Embryonic facial prominence (tissue), 1 donor: ENCODE data around the gene NNT.
"Not testable (repeated sequence)": the region's sequence is repeated elsewhere in the genome, so short reads cannot be mapped to it uniquely, and the experiment has no call there.

Source experiments
- DNase-seq: peaks from one replicate; pipeline ENCODE4 v3.0.0-alpha.2; 2016; ENCODE audit errors: extremely low spot score

Gene NNT

DNA sequence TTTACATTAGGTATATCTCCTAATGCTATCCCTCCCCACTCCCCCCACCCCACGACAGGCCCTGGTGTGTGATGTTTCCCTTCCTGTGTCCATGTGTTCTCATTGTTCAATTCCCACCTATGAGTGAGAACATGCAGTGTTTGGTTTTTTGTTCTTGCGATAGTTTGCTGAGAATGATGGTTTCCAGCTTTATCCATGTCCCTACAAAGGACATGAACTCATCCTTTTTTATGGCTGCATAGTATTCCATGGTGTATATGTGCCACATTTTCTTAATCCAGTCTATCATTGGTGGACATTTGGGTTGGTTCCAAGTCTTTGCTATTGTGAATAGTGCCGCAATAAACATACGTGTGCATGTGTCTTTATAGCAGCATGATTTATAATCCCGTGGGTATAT is 64.4 kb downstream of the NNT start:
- not testable (repeated sequence) for DNase-seq

DNA sequence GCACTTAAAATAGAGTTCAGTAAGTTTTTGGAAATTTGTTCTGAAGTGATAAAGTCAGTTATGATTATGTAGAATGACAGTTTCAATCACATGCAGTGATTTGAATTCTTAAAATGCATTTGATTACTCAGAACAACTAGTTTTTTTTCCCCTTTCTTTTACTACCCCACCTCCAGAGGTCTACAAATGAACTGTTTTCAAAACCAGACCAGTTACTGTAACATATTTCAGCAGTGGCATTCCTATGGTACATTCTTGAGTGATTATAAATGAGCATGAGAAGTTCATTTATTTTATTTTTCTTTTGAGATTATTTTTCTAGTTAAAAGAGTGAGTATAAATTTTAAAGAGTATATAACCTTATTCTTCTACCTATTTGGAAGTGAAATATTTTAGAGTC is 71.6 kb downstream of the NNT start:
- DNase-seq: no peak

GRCh38 chr5:43675357-43675756 is 72.4 kb downstream of the NNT start:
- DNase-seq: no peak

GRCh38 chr5:43676083-43676840 is 73.3 kb downstream of the NNT start:
- DNase-seq: no peak

- DNase-seq: no peak
Observed at GRCh38 chr5:43677253-43677652, 74.3 kb downstream of the NNT start.

DNA sequence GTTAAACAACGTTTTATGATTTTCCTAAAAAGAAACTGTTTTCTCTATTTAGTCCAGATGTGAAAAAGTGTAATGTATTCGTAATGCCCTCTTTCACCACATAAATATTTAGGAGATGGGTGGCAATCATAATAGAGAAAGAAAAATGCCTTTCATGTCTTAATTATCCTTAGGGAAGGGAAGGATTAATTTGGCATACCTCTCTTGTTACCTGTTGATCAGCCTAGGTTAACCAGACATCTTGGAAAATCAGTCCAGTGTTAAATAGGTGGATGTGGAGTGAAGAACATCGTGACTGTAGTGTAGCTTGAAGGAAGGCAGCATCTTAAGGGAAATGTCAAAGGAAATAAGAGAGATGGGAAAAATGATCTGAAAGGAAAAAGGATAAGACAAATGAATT is 76.2 kb downstream of the NNT start:
- no peak for DNase-seq

DNA sequence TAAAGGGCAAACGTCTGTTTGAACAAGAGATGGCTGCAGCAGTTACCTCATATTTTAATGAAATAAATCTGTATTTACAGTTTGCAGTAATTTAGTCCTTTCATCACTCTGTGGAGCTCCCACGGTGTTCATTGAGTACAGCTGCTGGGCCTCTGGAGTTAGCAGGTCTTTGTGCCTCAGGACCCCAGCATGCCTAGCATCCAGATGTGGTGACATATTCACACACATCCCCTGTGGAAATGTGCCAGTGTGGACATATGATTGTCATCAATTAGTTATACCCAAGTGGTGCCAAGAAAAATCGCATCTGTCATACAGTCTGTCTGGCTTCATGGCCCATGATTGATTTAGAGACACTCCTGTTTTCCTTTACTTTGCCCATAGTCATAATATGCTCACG is 77.3 kb downstream of the NNT start:
- DNase-seq: no peak

DNA sequence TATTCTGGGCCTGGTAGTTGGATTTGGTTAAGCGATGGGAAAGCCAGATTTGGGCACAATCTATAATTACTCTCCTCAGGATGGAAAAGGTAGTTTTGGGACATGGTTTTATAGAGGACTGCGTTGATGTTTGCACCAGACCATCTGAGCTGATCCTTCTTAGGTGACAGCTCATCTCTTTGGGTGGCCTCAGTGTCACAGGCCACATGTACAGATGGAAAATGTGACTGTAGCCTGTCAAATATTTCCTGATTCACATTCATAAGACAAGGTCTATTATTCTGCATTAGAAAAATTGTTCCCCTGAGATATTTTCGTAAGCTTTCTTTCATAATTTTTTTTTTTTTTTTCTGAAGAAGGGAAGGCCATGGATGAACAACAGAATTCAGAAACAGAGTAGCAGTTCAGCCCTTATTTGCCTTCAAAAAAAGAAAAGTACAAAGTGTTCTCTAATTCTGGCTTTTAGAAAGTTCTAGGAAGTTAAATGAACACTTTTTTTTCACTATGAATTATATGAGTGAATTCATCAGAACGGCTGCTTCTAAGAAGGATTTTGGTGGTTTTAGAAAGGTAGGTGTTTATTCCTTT is 81.0 kb downstream of the NNT start:
- no peak for DNase-seq

DNA sequence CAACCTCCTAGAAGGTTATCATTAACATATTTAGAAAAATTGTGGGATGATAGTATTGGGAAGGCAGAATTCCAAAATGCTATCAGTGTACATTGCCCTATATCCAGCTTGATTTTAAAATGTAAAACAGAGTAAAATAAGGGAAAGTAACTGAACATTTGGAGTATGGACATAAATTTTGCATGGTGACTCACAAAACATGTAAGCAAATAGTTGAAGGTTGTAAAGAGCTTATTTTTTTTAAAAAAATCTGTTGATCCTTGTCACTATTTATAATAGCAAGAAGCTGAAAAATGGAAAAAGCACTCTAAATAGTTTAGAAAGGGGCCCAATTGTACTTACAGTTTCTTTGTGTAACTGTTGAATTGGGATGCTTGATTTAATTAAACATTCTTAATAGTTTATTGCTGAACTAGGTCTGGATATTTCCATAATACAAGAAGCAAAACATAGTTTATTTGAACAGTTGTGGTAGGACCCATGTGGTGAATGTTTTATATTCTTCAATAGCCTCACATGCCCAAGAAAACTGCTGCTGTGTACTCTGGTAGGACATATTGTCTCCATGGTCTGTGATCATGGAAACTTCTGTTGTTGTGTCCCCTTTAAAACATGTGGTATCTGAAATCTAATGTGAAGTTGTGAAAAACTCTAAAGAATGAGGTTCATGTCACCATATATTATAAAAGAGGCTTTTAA is 82.4 kb downstream of the NNT start:
- DNase-seq: no peak

DNA sequence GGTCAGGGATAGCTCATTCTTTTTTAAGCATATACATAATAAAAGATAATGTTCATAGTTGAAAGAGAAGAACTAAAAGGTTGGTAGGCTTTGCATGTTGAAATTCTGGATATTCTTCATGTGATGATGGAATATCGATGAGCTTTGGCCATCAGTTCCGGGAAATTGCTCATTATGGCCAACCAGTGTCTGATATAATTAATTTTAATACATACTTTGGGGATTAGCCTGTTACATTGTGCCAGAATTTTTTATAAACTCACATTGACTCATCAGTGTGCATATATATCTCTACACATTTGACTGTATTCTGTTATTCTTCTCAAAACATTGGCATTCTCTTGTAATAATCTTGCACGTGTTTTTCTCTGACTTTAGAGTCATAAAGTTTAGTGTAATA is 84.3 kb downstream of the NNT start:
- DNase-seq: no peak

GRCh38 chr5:43691275-43691674 is 88.3 kb downstream of the NNT start:
- DNase-seq: no peak

DNA sequence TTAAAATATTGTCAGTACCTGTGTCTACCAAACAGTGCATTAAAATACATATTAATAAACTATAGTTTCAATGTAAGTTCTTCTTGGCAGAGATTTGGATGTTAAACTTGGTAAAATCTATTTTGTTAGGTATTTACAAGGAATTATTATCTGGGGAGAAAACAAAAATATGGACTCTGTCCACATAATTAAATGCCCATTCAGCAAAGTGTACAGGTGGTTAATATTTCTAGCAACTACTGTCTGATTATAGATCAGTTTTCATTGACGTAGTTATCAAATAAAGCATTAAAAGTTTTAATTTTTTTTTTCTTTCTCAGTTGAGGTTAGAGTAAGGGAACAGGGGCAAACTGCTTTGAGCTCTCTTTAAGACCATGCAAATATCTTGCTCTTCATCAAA is 88.9 kb downstream of the NNT start:
- DNase-seq: no peak

- DNase-seq: no peak
Observed at GRCh38 chr5:43693411-43693810, 90.4 kb downstream of the NNT start.

DNA sequence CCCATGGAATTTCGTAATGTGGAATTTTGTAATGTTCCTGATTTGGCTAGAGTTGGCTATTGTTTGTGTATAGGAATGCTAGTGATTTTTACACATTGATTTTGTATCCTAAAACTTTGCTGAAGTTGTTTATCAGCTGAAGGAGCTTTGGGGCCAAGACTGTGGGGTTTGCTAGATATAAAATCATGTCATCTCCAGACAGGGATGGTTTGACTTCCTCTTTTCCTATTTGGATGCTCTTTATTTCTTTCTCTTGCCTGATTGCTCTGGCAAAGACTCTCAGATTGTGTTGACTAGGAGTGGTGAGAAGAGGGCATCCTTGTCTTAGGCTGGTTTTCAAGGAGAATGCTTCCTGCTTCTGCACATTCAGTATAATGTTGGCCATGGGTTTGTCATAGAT is 91.0 kb downstream of the NNT start:
- no peak for DNase-seq

DNA sequence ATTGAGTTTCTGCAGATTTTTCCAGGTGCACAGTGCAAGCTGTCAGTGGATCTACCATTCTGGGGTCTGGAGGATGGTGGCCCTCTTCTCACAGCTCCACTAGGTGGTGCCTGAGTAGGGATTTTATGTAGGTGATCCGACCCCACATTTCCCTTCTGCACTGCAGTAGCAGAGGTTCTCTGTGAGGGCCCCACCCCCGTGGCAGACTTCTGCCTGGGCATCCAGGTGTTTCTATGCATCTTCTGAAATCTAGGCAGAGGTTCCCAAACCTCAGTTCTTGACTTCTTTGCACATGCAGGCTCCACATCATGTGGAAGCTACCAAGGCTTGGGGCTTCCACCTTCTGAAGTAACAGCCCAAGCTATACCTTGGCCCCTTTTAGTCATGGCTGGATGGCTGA is 93.5 kb downstream of the NNT start:
- not testable (repeated sequence) for DNase-seq

DNA sequence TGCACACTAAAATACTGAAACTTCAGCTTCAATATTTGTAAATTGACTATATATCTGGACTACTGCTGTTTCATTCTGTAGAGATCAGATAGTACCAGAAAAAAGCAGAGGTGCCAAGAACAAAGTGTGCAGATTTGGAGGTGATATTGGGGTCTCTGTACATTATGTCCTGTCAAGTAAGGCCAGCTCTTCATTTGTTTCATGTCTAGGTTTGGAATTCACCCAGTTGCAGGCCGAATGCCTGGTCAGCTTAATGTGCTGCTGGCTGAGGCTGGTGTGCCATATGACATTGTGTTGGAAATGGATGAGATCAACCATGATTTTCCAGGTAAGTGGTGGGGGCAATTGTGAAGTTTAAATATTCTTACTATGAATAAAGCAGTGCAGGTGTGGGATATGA is 96.9 kb downstream of the NNT start:
- DNase-seq: no peak

DNA sequence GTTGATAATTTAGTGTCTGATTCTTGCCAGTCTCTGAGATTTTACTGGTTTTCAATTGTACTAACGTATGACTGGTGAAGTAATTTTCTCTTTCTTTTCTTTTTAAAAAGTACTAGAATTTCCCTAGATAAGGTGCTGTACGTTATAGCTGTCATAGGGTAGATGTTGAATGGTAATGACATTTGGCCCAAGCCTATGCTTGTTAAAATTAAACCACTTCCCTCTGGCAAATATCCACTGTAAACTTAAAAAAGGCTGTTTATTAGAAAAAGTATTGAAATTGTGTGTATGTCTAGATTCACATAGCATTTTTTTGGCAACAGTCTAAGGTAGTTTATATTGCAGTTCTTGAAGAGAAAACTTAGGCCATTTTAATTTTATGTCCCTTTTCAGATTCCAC is 97.6 kb downstream of the NNT start:
- no peak for DNase-seq

GRCh38 chr5:43701227-43701626 is 98.2 kb downstream of the NNT start:
- DNase-seq: no peak

GRCh38 chr5:43702293-43702692 is 99.3 kb downstream of the NNT start:
- DNase-seq: no peak

DNA sequence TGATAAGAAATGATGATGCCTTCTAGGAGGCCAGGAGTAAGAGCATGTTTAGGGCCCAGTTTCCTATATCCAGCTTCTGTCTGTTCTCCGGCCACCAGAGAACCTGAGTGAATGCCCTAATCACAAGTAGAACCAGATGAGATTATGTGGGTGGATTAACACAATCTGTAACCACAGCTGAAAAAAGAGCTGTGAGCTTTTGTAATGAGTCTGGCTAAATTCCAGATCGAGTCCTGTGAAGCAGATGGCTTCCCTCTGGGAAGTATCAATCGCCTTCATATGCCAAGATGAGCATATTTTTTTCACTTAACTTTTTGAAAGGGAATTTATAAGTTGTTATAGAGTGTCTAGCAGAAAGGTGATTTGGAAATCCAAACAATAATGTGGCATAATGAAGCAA is 99.8 kb downstream of the NNT start:
- no peak for DNase-seq

DNA sequence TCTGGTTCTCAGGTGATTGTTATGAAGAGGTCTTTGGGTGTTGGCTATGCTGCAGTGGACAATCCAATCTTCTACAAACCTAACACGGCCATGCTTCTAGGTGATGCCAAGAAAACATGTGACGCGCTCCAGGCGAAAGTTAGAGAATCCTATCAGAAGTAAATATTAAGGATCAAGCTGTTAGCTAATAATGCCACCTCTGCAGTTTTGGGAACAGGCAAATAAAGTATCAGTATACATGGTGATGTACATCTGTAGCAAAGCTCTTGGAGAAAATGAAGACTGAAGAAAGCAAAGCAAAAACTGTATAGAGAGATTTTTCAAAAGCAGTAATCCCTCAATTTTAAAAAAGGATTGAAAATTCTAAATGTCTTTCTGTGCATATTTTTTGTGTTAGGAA is 101.3 kb downstream of the NNT start:
- no peak for DNase-seq

- DNase-seq: not testable (repeated sequence)
Observed at GRCh38 chr5:43706576-43706975, 103.6 kb downstream of the NNT start.

GRCh38 chr5:43711496-43711895 is 108.5 kb downstream of the NNT start:
- DNase-seq: no peak
